DND-41 (cell line): Measurements from ENCODE around the gene GALNT7.

Experiments used
- CTCF ChIP-seq: IDR thresholded peaks from 2 replicates; pipeline ENCODE4 v1.5.1; 2012; ENCODE audit warnings: borderline replicate concordance, low read length, moderate library complexity, mild to moderate bottlenecking; ENCODE audit not compliant: poor library complexity, severe bottlenecking; ENCODE audit errors: extremely low read depth
- EZH2 ChIP-seq: IDR thresholded peaks from 3 replicates; pipeline ENCODE4 v1.6.1; 2012; ENCODE audit warnings: borderline replicate concordance, low read depth, mild to moderate bottlenecking, moderate library complexity, low read length, inconsistent platforms; ENCODE audit not compliant: severe bottlenecking

- TF ChIP-seq CTCF (no peak), EZH2 (no peak)
These were observed 194.1 kb downstream of the GALNT7 start for GRCh38 chr4:173362666-173363065.
